Measurements from ENCODE around the gene HTR4. TPM values are rescaled to one million over a fixed set of nuclear protein-coding genes. Genes with fewer than 3 reads are reported as not detected.

Gene HTR4
- total RNA-seq, 1 donor from 2014 or later = not detected

DNA sequence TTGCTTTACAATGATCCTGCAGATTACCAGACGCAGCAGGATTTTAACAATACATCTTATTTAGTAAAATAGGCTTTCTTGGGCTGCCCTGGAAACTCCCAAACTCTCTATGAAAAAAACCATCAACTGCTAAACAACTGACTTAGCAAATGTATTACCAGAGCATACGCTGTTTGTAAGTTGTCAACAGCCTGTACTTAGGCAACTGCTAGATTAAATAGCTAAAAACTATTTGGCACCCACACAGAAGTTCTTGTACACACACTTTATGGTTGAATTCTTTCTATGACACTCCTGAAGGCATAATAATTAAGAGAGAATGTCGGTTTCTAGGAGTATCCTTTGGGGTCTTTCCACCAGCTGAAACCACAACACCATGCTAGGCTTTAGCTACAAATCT, 146.7 kb downstream of the HTR4 start:
- no peaks in the 10 kb centered on the region for H3K27me3 Mint-ChIP-seq (ENCODE audit: unreplicated experiment)
- H3K9me3 Mint-ChIP-seq (ENCODE audit: unreplicated experiment) = no peaks in the 10 kb centered on the region
- H3K4me1 Mint-ChIP-seq (ENCODE audit: unreplicated experiment) = no peaks in the 10 kb centered on the region
- DNase-seq (ENCODE audit: low spot score) = no peak
- H3K36me3 Mint-ChIP-seq (ENCODE audit: low read depth, unreplicated experiment) = no peaks in the 10 kb centered on the region
- no peak overlapping the region for H3K27ac Mint-ChIP-seq (ENCODE audit: unreplicated experiment)
- H3K4me3 Mint-ChIP-seq (ENCODE audit: unreplicated experiment) = no peak overlapping the region
- no peak for TF ChIP-seq CTCF (IDR thresholded peaks at IDR 0.05; ENCODE audit: unreplicated experiment)

DNA sequence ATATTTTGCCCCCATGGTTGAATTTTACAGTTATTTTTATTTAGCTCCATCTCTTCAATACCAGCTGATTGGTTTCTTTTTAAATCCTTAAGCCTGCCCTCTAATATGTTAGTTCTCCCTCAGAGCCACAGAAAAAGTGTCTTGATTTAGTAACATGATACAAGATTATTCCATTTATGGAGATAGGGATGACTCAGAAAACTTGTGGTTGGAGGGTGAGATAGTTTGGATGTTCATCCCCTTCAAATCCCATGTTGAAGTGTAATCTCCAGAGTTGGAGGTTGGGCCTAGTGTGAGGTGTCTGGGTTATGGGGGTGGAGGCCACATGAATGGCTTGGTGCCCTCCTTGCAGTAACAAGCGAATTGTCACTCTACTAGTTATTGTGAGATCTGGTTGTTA, 154.9 kb downstream of the HTR4 start:
- Mint-ChIP-seq H3K36me3 (ENCODE audit: low read depth, unreplicated experiment) (no peaks in the 10 kb centered on the region), H3K27me3 (ENCODE audit: unreplicated experiment) (peaks cover 3% of the 10 kb centered on the region), H3K4me3 (ENCODE audit: unreplicated experiment) (no peak overlapping the region), H3K27ac (ENCODE audit: unreplicated experiment) (no peak overlapping the region), H3K4me1 (ENCODE audit: unreplicated experiment) (no peaks in the 10 kb centered on the region), H3K9me3 (ENCODE audit: unreplicated experiment) (no peaks in the 10 kb centered on the region)
- DNase-seq (ENCODE audit: low spot score) = no peak
- TF ChIP-seq CTCF (IDR thresholded peaks at IDR 0.05; ENCODE audit: unreplicated experiment) = no peak

GRCh38 chr5:148497757-148498156, 156.6 kb downstream of the HTR4 start:
- H3K27ac Mint-ChIP-seq (ENCODE audit: unreplicated experiment) = no peak overlapping the region
- no peak overlapping the region for H3K4me3 Mint-ChIP-seq (ENCODE audit: unreplicated experiment)
- no peak for TF ChIP-seq CTCF (IDR thresholded peaks at IDR 0.05; ENCODE audit: unreplicated experiment)
- no peaks in the 10 kb centered on the region for H3K4me1 Mint-ChIP-seq (ENCODE audit: unreplicated experiment)
- H3K27me3 Mint-ChIP-seq (ENCODE audit: unreplicated experiment) = peaks cover 3% of the 10 kb centered on the region
- no peaks in the 10 kb centered on the region for H3K9me3 Mint-ChIP-seq (ENCODE audit: unreplicated experiment)
- DNase-seq (ENCODE audit: low spot score) = no peak
- no peaks in the 10 kb centered on the region for H3K36me3 Mint-ChIP-seq (ENCODE audit: low read depth, unreplicated experiment)

DNA sequence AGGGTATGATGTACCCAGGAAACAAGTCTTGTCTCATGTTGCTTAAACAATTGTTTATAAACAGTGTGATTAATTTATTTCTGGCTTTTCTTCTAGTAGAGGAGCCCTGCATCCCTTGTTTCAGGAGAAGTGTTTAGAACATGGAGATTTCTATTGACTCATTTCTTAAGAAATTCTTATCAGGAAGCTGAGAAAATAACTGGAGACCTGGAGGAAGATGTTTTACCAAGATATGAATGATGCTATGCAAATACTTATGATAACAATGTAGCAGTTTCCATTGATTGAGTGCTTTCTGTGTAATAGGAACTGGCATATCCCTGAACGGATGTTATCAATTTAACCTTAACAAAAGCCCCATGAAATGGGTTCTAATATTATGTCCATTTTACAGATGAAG, 162.0 kb downstream of the HTR4 start:
- TF ChIP-seq CTCF (IDR thresholded peaks at IDR 0.05; ENCODE audit: unreplicated experiment) = no peak
- peaks cover 3% of the 10 kb centered on the region for H3K27me3 Mint-ChIP-seq (ENCODE audit: unreplicated experiment)
- H3K27ac Mint-ChIP-seq (ENCODE audit: unreplicated experiment) = no peak overlapping the region
- H3K4me1 Mint-ChIP-seq (ENCODE audit: unreplicated experiment) = no peaks in the 10 kb centered on the region
- H3K4me3 Mint-ChIP-seq (ENCODE audit: unreplicated experiment) = no peak overlapping the region
- no peaks in the 10 kb centered on the region for H3K9me3 Mint-ChIP-seq (ENCODE audit: unreplicated experiment)
- DNase-seq (ENCODE audit: low spot score) = no peak
- H3K36me3 Mint-ChIP-seq (ENCODE audit: low read depth, unreplicated experiment) = no peaks in the 10 kb centered on the region

GRCh38 chr5:148491793-148492184, 162.5 kb downstream of the HTR4 start:
- no peaks in the 10 kb centered on the region for H3K36me3 Mint-ChIP-seq (ENCODE audit: low read depth, unreplicated experiment)
- TF ChIP-seq CTCF (IDR thresholded peaks at IDR 0.05; ENCODE audit: unreplicated experiment) = no peak
- no peaks in the 10 kb centered on the region for H3K4me1 Mint-ChIP-seq (ENCODE audit: unreplicated experiment)
- DNase-seq (ENCODE audit: low spot score) = no peak
- H3K9me3 Mint-ChIP-seq (ENCODE audit: unreplicated experiment) = no peaks in the 10 kb centered on the region
- H3K27me3 Mint-ChIP-seq (ENCODE audit: unreplicated experiment) = peaks cover 3% of the 10 kb centered on the region
- no peak overlapping the region for H3K4me3 Mint-ChIP-seq (ENCODE audit: unreplicated experiment)
- H3K27ac Mint-ChIP-seq (ENCODE audit: unreplicated experiment) = no peak overlapping the region
